ENCODE data around the gene ATP6AP2.
A peak's percentile ranks its signal among the peaks of the same experiment; 100 is the strongest.

ATP6AP2 gene

GRCh38 chrX:40544343-40545266 lies 36.2 kb upstream of the ATP6AP2 start:
- TF ChIP-seq CTCF (conservative IDR thresholded peaks at IDR 0.05; ENCODE audit: low read depth, low read length), result no peak
- no peak overlapping the region; the same call in 1 of the 2 replicates for H3K4me2 ChIP-seq
- no peaks in the 10 kb centered on the region for H3K4me1 ChIP-seq (ENCODE audit: low read depth, poor library complexity, severe bottlenecking)
- no peaks in the 10 kb centered on the region for H4K20me1 ChIP-seq (ENCODE audit: insufficient read depth)
- no peaks in the 10 kb centered on the region for H3K27me3 ChIP-seq (ENCODE audit: insufficient read depth, low read depth)
- no peaks in the 10 kb centered on the region for H3K79me2 ChIP-seq (ENCODE audit: insufficient read depth, low read depth)
- no peak overlapping the region for H3K27ac ChIP-seq
- H3K4me3 ChIP-seq (IDR thresholded peaks at IDR 0.05; ENCODE audit: insufficient read depth, low read depth, low read length), result no peak overlapping the region
- H2AFZ ChIP-seq (ENCODE audit: low read depth), result no peak overlapping the region
- H3K36me3 ChIP-seq (ENCODE audit: insufficient read depth), result no peaks in the 10 kb centered on the region
- H3K9ac ChIP-seq, result no peak overlapping the region

- Histone ChIP-seq H3K79me2 (ENCODE audit: insufficient read depth, low read depth) (no peaks in the 10 kb centered on the region), H3K27ac (no peak overlapping the region), H3K4me3 (IDR thresholded peaks at IDR 0.05; ENCODE audit: insufficient read depth, low read depth, low read length) (no peak overlapping the region), H3K36me3 (ENCODE audit: insufficient read depth) (no peaks in the 10 kb centered on the region), H2AFZ (ENCODE audit: low read depth) (no peak overlapping the region), H4K20me1 (ENCODE audit: insufficient read depth) (no peaks in the 10 kb centered on the region), H3K4me2 (no peak overlapping the region), H3K27me3 (ENCODE audit: insufficient read depth, low read depth) (no peaks in the 10 kb centered on the region), H3K9ac (no peak overlapping the region), H3K4me1 (ENCODE audit: low read depth, poor library complexity, severe bottlenecking) (no peaks in the 10 kb centered on the region)
- TF ChIP-seq CTCF (conservative IDR thresholded peaks at IDR 0.05; ENCODE audit: low read depth, low read length), result no peak
Observed at GRCh38 chrX:40546870-40547269, 33.9 kb upstream of the ATP6AP2 start.

- Histone ChIP-seq H3K36me3 (ENCODE audit: insufficient read depth) (no peaks in the 10 kb centered on the region), H3K4me2 (no peak overlapping the region), H3K4me1 (ENCODE audit: low read depth, poor library complexity, severe bottlenecking) (no peaks in the 10 kb centered on the region), H2AFZ (ENCODE audit: low read depth) (no peak overlapping the region), H3K27me3 (ENCODE audit: insufficient read depth, low read depth) (no peaks in the 10 kb centered on the region), H4K20me1 (ENCODE audit: insufficient read depth) (no peaks in the 10 kb centered on the region), H3K27ac (no peak overlapping the region), H3K9ac (no peak overlapping the region), H3K4me3 (IDR thresholded peaks at IDR 0.05; ENCODE audit: insufficient read depth, low read depth, low read length) (no peak overlapping the region), H3K79me2 (ENCODE audit: insufficient read depth, low read depth) (no peaks in the 10 kb centered on the region)
- no peak for TF ChIP-seq CTCF (conservative IDR thresholded peaks at IDR 0.05; ENCODE audit: low read depth, low read length)
Observed at GRCh38 chrX:40550066-40550465, 30.7 kb upstream of the ATP6AP2 start.

GRCh38 chrX:40552768-40553167 lies 28.0 kb upstream of the ATP6AP2 start:
- TF ChIP-seq CTCF (conservative IDR thresholded peaks at IDR 0.05; ENCODE audit: low read depth, low read length), result 0 out of 2 replicates have a peak, but pooled peaks have one; percentile 25
- no peaks in the 10 kb centered on the region for H3K36me3 ChIP-seq (ENCODE audit: insufficient read depth)
- no peak overlapping the region for H2AFZ ChIP-seq (ENCODE audit: low read depth)
- no peaks in the 10 kb centered on the region for H3K27me3 ChIP-seq (ENCODE audit: insufficient read depth, low read depth)
- H3K4me1 ChIP-seq (ENCODE audit: low read depth, poor library complexity, severe bottlenecking), result no peaks in the 10 kb centered on the region
- no peak overlapping the region for H3K9ac ChIP-seq
- H3K4me3 ChIP-seq (IDR thresholded peaks at IDR 0.05; ENCODE audit: insufficient read depth, low read depth, low read length), result no peak overlapping the region
- H3K79me2 ChIP-seq (ENCODE audit: insufficient read depth, low read depth), result no peaks in the 10 kb centered on the region
- no peak overlapping the region for H3K27ac ChIP-seq
- H4K20me1 ChIP-seq (ENCODE audit: insufficient read depth), result no peaks in the 10 kb centered on the region
- no peak overlapping the region for H3K4me2 ChIP-seq
